SU-DHL-6 (cell line): ENCODE data around the gene RUFY3.

Experiments
- H2AFZ ChIP-seq: fragments of 200-600 bp; sonication (generic); 2 replicates; pipeline ENCODE4 v1.6.1; 2014; ENCODE audit warnings: low read depth, mild to moderate bottlenecking, moderate library complexity, mixed read lengths, antibody characterized with exemption, low read length; ENCODE audit not compliant: severe bottlenecking
- H3F3A ChIP-seq: fragments of 200-600 bp; shearing (Covaris generic); 2 replicates; pipeline ENCODE4 v1.6.0; 2016; ENCODE audit warnings: antibody characterized with exemption, mild to moderate bottlenecking; ENCODE audit not compliant: insufficient read depth
- H3K27ac ChIP-seq: fragments of 200-600 bp; sonication (generic); 2 replicates; pipeline ENCODE4 v1.5.1; 2016; ENCODE audit warnings: low read depth, mild to moderate bottlenecking, low read length, moderate library complexity, mixed read lengths
- H3K27me3 ChIP-seq: fragments of 200-600 bp; sonication (generic), shearing (Covaris generic); 2 replicates; pipeline ENCODE4 v1.6.0; 2014; ENCODE audit warnings: mild to moderate bottlenecking, low read length
- H3K36me3 ChIP-seq: fragments of 200-600 bp; sonication (generic); 2 replicates; pipeline ENCODE4 v1.6.1; 2014; ENCODE audit warnings: mild to moderate bottlenecking, low read length, mixed read lengths
- H3K4me2 ChIP-seq: fragments of 300-600, 200-600 bp; shearing (Covaris generic), sonication (generic); 2 replicates; pipeline ENCODE4 v1.6.0; 2014; ENCODE audit warnings: low read length, low read depth, mild to moderate bottlenecking; ENCODE audit not compliant: poor library complexity, severe bottlenecking
- H3K4me3 ChIP-seq: fragments of 200-600 bp; sonication (generic); 2 replicates; pipeline ENCODE4 v1.5.1; 2014; ENCODE audit warnings: antibody characterized with exemption, low read length, mild to moderate bottlenecking, mixed read lengths; ENCODE audit not compliant: insufficient read depth, poor library complexity, severe bottlenecking
- H3K79me2 ChIP-seq: fragments of 200-600 bp; sonication (generic); 2 replicates; pipeline ENCODE4 v1.6.1; 2014; ENCODE audit warnings: mild to moderate bottlenecking, low read length, moderate library complexity; ENCODE audit not compliant: insufficient read depth
- H3K9ac ChIP-seq: fragments of 200-600 bp; sonication (generic); 2 replicates; pipeline ENCODE4 v1.7.0; 2014; ENCODE audit warnings: mild to moderate bottlenecking, low read length
- H3K9me2 ChIP-seq: fragments of 200-600 bp; sonication (generic); replicated peaks from 2 replicates; pipeline ENCODE4 v1.6.1; 2014; ENCODE audit warnings: low read length; ENCODE audit not compliant: insufficient read depth
- H3K9me3 ChIP-seq: fragments of 200-600 bp; sonication (generic); 2 replicates; pipeline ENCODE4 v1.6.1; 2014; ENCODE audit warnings: low read length, mixed read lengths; ENCODE audit not compliant: insufficient read depth
- H4K20me1 ChIP-seq: fragments of 200-600 bp; sonication (generic); 2 replicates; pipeline ENCODE4 v1.6.1; 2014; ENCODE audit warnings: low read depth, mild to moderate bottlenecking, antibody characterized with exemption, low read length, moderate library complexity, mixed read lengths
- CTCF ChIP-seq: fragments of 200-600 bp; sonication (generic); IDR thresholded peaks from one replicate; pipeline ENCODE4 v1.5.1; 2017; ENCODE audit warnings: antibody characterized with exemption, mild to moderate bottlenecking, low read length, moderate library complexity; ENCODE audit not compliant: insufficient read depth, poor library complexity, severe bottlenecking
- EZH2phosphoT487 ChIP-seq: fragments of 200-600 bp; sonication (generic), shearing (Covaris generic); conservative IDR thresholded peaks from 2 replicates; pipeline ENCODE4 v1.6.1; 2018; ENCODE audit warnings: mild to moderate bottlenecking, antibody characterized with exemption, low read length, moderate library complexity, mixed read lengths

The RUFY3 gene

GRCh38 chr4:70746179-70746839 is 24.5 kb downstream of the RUFY3 start:
- H3K36me3 ChIP-seq = no peaks in the 10 kb centered on the region
- no peaks in the 10 kb centered on the region for H3K9me3 ChIP-seq
- H3F3A ChIP-seq = peaks cover 6% of the 10 kb centered on the region; the same call in 1 of the 2 replicates
- no peak overlapping the region for H3K4me3 ChIP-seq
- no peak overlapping the region for H3K27ac ChIP-seq
- H3K27me3 ChIP-seq = no peaks in the 10 kb centered on the region
- no peak overlapping the region for H3K9ac ChIP-seq
- H3K9me2 ChIP-seq = no peaks in the 10 kb centered on the region
- no peak overlapping the region for H2AFZ ChIP-seq
- no peak overlapping the region for H3K4me2 ChIP-seq
- no peak for TF ChIP-seq CTCF
- no peak for TF ChIP-seq EZH2phosphoT487
- H3K79me2 ChIP-seq = no peaks in the 10 kb centered on the region
- no peaks in the 10 kb centered on the region for H4K20me1 ChIP-seq

- no peak overlapping the region for H3K4me3 ChIP-seq
- no peak overlapping the region for H3K9ac ChIP-seq
- H3K27ac ChIP-seq = no peak overlapping the region
- no peak overlapping the region for H2AFZ ChIP-seq
- H3K9me2 ChIP-seq = no peaks in the 10 kb centered on the region
- peaks cover 10% of the 10 kb centered on the region; the same call in 1 of the 2 replicates for H3F3A ChIP-seq
- no peak overlapping the region for H3K4me2 ChIP-seq
- no peaks in the 10 kb centered on the region for H3K27me3 ChIP-seq
- no peak for TF ChIP-seq CTCF
- TF ChIP-seq EZH2phosphoT487 = no peak
- H4K20me1 ChIP-seq = no peaks in the 10 kb centered on the region
- H3K36me3 ChIP-seq = no peaks in the 10 kb centered on the region
- H3K79me2 ChIP-seq = 0 out of 2 replicates have a peak, but pooled peaks cover 3% of the 10 kb centered on the region
- H3K9me3 ChIP-seq = no peaks in the 10 kb centered on the region
Observed at GRCh38 chr4:70747874-70748273, 26.1 kb downstream of the RUFY3 start.

- peaks cover 23% of the 10 kb centered on the region; the same call in 1 of the 2 replicates for H3F3A ChIP-seq
- no peaks in the 10 kb centered on the region for H3K9me2 ChIP-seq
- H3K79me2 ChIP-seq = peaks cover 8% of the 10 kb centered on the region; the same call in 1 of the 2 replicates
- H3K27me3 ChIP-seq = no peaks in the 10 kb centered on the region
- H3K9ac ChIP-seq = no peak overlapping the region
- TF ChIP-seq EZH2phosphoT487 = no peak
- no peak for TF ChIP-seq CTCF
- H2AFZ ChIP-seq = no peak overlapping the region
- no peaks in the 10 kb centered on the region for H4K20me1 ChIP-seq
- no peaks in the 10 kb centered on the region for H3K36me3 ChIP-seq
- no peak overlapping the region for H3K4me3 ChIP-seq
- no peaks in the 10 kb centered on the region for H3K9me3 ChIP-seq
- no peak overlapping the region for H3K27ac ChIP-seq
- H3K4me2 ChIP-seq = no peak overlapping the region
Observed at GRCh38 chr4:70749313-70749712, 27.5 kb downstream of the RUFY3 start.
